IMR-90 (cell line): Measurements from ENCODE around the gene ECHS1. TPM values are rescaled to one million over a fixed set of nuclear protein-coding genes. Genes with fewer than 3 reads are reported as not detected.

Source experiments
- ATAC-seq: fragments of 200-7000 bp; cut with Tn5 transposase; 2 replicates; pipeline ENCODE4 v1.9.1; 2020; ENCODE audit warnings: low read depth, mild to moderate bottlenecking, moderate library complexity
- BruUV-seq: library from RNA; stranded (reverse); fragments of 400-500 nt; replicated peaks from 2 replicates; lab custom pipeline; 2021; lab: Mats Ljungman, UMichigan
- CTCF ChIA-PET: fragments of 300-600 bp; formaldehyde crosslinking; extraction: SDS; loops from one replicate; lab custom pipeline; 2021; ENCODE audit warnings: antibody characterized with exemption; lab: Yijun Ruan, JAX
- POLR2A ChIA-PET: fragments of 300-600 bp; sonication (Branson Sonifier 250); formaldehyde crosslinking; loops from one replicate; lab custom pipeline; 2022; ENCODE audit warnings: antibody characterized with exemption; ENCODE audit not compliant: unreplicated experiment; lab: Charles Lee
- DNase-seq: peaks from one replicate; pipeline ENCODE4 v3.0.0; 2013
- H2AFZ ChIP-seq: replicated peaks from 2 replicates; pipeline ENCODE3; 2013; ENCODE audit warnings: low read length, mild to moderate bottlenecking; ENCODE audit not compliant: poor library complexity
- H2AK5ac ChIP-seq: 2 replicates; pipeline ENCODE4 v1.6.1; 2013; ENCODE audit warnings: low read depth, low read length, inconsistent platforms
- H2AK9ac ChIP-seq: replicated peaks from 2 replicates; pipeline ENCODE3; 2013; ENCODE audit warnings: mild to moderate bottlenecking, low read depth, low read length, moderate library complexity; ENCODE audit not compliant: poor library complexity
- H2BK120ac ChIP-seq: 2 replicates; pipeline ENCODE4 v1.6.1; 2013; ENCODE audit warnings: low read depth, low read length, inconsistent platforms
- H2BK15ac ChIP-seq: 3 replicates; pipeline ENCODE4 v1.6.1; 2013; ENCODE audit warnings: low read depth, low read length, inconsistent platforms
- H2BK20ac ChIP-seq: 2 replicates; pipeline ENCODE4 v1.6.1; 2013; ENCODE audit warnings: low read depth, mild to moderate bottlenecking, inconsistent platforms, low read length, moderate library complexity
- H2BK5ac ChIP-seq: 2 replicates; pipeline ENCODE4 v1.6.1; 2013; ENCODE audit warnings: mild to moderate bottlenecking, low read depth, low read length, inconsistent platforms; ENCODE audit not compliant: poor library complexity, severe bottlenecking
- H3K14ac ChIP-seq: replicated peaks from 2 replicates; pipeline ENCODE4 v1.6.1; 2013; ENCODE audit warnings: low read depth, low read length, inconsistent platforms
- H3K18ac ChIP-seq: 2 replicates; pipeline ENCODE4 v1.6.1; 2013; ENCODE audit warnings: low read depth, low read length, control low read depth
- H3K23ac ChIP-seq: 2 replicates; pipeline ENCODE4 v1.6.1; 2013; ENCODE audit warnings: low read depth, low read length, inconsistent platforms
- H3K27ac ChIP-seq: 2 replicates; pipeline ENCODE4 v1.5.1; 2013; ENCODE audit warnings: mild to moderate bottlenecking, control low read depth, low read length; ENCODE audit not compliant: insufficient read depth
- H3K27me3 ChIP-seq: 2 replicates; pipeline ENCODE4 v1.6.1; 2013; ENCODE audit warnings: low read length; ENCODE audit not compliant: control insufficient read depth, insufficient read depth
- H3K36me3 ChIP-seq: 2 replicates; pipeline ENCODE4 v1.6.1; 2013; ENCODE audit warnings: low read length, mixed read lengths; ENCODE audit not compliant: control insufficient read depth, insufficient read depth
- H3K4ac ChIP-seq: 2 replicates; pipeline ENCODE4 v1.6.1; 2013; ENCODE audit warnings: low read depth, low read length, inconsistent platforms
- H3K4me1 ChIP-seq: 2 replicates; pipeline ENCODE4 v1.6.1; 2013; ENCODE audit warnings: low read length, mixed read lengths; ENCODE audit not compliant: control insufficient read depth, insufficient read depth
- H3K4me2 ChIP-seq: 2 replicates; pipeline ENCODE4 v1.6.1; 2013; ENCODE audit warnings: low read depth, mild to moderate bottlenecking, control low read depth, low read length, moderate library complexity
- H3K4me3 ChIP-seq: 2 replicates; pipeline ENCODE4 v1.5.1; 2013; ENCODE audit warnings: low read depth, mild to moderate bottlenecking, control low read depth, low read length, moderate library complexity; ENCODE audit not compliant: insufficient read depth
- H3K56ac ChIP-seq: 2 replicates; pipeline ENCODE4 v1.6.1; 2013; ENCODE audit warnings: low read length, inconsistent platforms; ENCODE audit not compliant: insufficient read depth; ENCODE audit errors: extremely low read depth
- H3K79me1 ChIP-seq, 2 experiments: 2 replicates each; pipeline ENCODE4 v1.6.1; 2013; ENCODE audit warnings: low read length in 2 of 2, inconsistent platforms in 1 of 2, low read depth in 1 of 2
- H3K9ac ChIP-seq: 2 replicates; pipeline ENCODE4 v1.6.1; 2013; ENCODE audit warnings: low read depth, low read length, control low read depth
- H3K9me1 ChIP-seq: 2 replicates; pipeline ENCODE4 v1.6.1; 2013; ENCODE audit warnings: low read length, inconsistent platforms; ENCODE audit not compliant: insufficient read depth
- H3K9me3 ChIP-seq: 2 replicates; pipeline ENCODE4 v1.6.1; 2013; ENCODE audit warnings: low read length; ENCODE audit not compliant: control insufficient read depth, insufficient read depth
- H4K20me1 ChIP-seq: 2 replicates; pipeline ENCODE4 v1.6.1; 2013; ENCODE audit warnings: low read length, inconsistent platforms; ENCODE audit not compliant: insufficient read depth
- H4K5ac ChIP-seq: 2 replicates; pipeline ENCODE4 v1.6.1; 2013; ENCODE audit warnings: mild to moderate bottlenecking, low read depth, low read length, control low read depth
- H4K8ac ChIP-seq, 2 experiments: 2 replicates each; pipeline ENCODE4 v1.6.1; 2013; ENCODE audit warnings: low read depth in 2 of 2, low read length in 2 of 2, control low read depth in 1 of 2, inconsistent platforms in 1 of 2
- H4K91ac ChIP-seq: 2 replicates; pipeline ENCODE4 v1.6.1; 2013; ENCODE audit warnings: low read depth, low read length, inconsistent platforms; ENCODE audit not compliant: insufficient read depth
- CEBPB ChIP-seq: IDR thresholded peaks from 2 replicates; pipeline ENCODE4 v1.6.1; 2012; ENCODE audit warnings: low read depth, low read length, improper control_type of control experiment
- CHD1 ChIP-seq: IDR thresholded peaks from 2 replicates; pipeline ENCODE4 v1.6.1; 2012; ENCODE audit warnings: low read depth, low read length, improper control_type of control experiment
- RFX5 ChIP-seq: IDR thresholded peaks from 2 replicates; pipeline ENCODE4 v1.8.0; 2012; ENCODE audit warnings: low read depth, mild to moderate bottlenecking, low read length, moderate library complexity
- WGBS, 2 experiments: methylation state at CpG; one replicate each; pipeline versions ENCODE4 v1.1.5 to v1.1.7; 2013; ENCODE audit warnings: missing lambda C conversion rate in 2 of 2; ENCODE audit not compliant: insufficient read length in 1 of 2; ENCODE audit errors: extremely low coverage in 2 of 2; 5-methylcytosine and 5-hydroxymethylcytosine counted together
- dilution Hi-C: fragments of 300-500 bp; cut with HindIII; formaldehyde crosslinking; loops from one replicate; pipeline ENCODE4 v1.14.3; 2018; ENCODE audit warnings: low sequenced_read_pairs; ENCODE audit not compliant: unreplicated experiment
- in situ Hi-C: fragments of 300-500 bp; cut with MboI; formaldehyde crosslinking; loops from 3 replicates; pipeline ENCODE4 v1.14.3; 2019; ENCODE audit warnings: low sequenced_read_pairs, inconsistent platforms, mixed read lengths
- intact Hi-C: fragments of 100-400 bp; cut with micrococcal nuclease; formaldehyde crosslinking; loops from 2 replicates; pipeline ENCODE4 v1.10.0; 2022
- polyA plus RNA-seq, 3 experiments: library from polyadenylated mRNA; depleted of rRNA; stranded (reverse); fragments of >200 nt; gene quantifications; 2 replicates each; pipeline ENCODE4 v1.2.3, GENCODE V29; 2012; ENCODE audit warnings: low replicate concordance in 1 of 3
- total RNA-seq: library from RNA; depleted of rRNA; stranded (reverse); fragments of >200 nt; gene quantifications from 2 replicates; pipeline ENCODE4 v1.2.3, GENCODE V29; 2012

The ECHS1 gene
- total and polyA plus RNA-seq, 2 of the 4 experiments (the other 2 are of a cell fraction): 60.8 to 84.2 TPM

DNA sequence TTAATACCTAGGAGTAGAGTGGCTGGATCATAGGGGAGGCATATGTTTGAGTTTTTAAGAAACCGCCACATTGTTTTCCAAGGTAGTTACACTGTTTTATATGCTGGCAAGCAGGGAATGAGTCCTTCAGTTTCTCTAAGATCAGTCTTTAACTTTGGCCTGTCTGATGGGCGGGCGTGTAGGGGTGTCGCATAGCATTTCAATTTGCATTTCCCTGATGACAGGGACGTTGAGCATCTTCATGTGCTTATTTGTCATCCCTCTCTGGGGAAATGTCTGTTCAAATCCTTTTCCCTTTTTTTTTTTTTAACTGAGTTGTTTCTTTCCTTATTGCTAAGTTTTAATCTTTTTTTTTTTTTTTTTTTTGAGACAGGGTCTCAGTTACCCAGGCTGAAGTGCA lies 30.6 kb upstream of the ECHS1 start:
- Histone ChIP-seq H2BK120ac (no peak overlapping the region), H2BK15ac (no peak overlapping the region), H3K23ac (no peak overlapping the region), H3K79me1 (peaks cover 25 to 48% of the 10 kb centered on the region in 2 experiments), H3K56ac (no peak overlapping the region), H3K4ac (no peak overlapping the region), H2BK20ac (no peak overlapping the region), H3K18ac (no peak overlapping the region), H2BK5ac (no peak overlapping the region), H4K8ac (no peak overlapping the region), H3K9me1 (peaks cover 6% of the 10 kb centered on the region; the same call in 1 of the 2 replicates), H3K14ac (no peak overlapping the region), H2AK5ac (no peak overlapping the region), H4K91ac (no peak overlapping the region), H3K36me3 (peaks cover 51% of the 10 kb centered on the region), H3K9ac (no peak overlapping the region), H3K27me3 (no peaks in the 10 kb centered on the region), H3K4me2 (no peak overlapping the region), H3K4me3 (no peak overlapping the region), H4K20me1 (peaks cover 8% of the 10 kb centered on the region; the same call in 1 of the 2 replicates), H3K4me1 (peaks cover 4% of the 10 kb centered on the region; the same call in 1 of the 2 replicates), H2AK9ac (no peak overlapping the region), H3K27ac (no peak overlapping the region), H2AFZ (no peak overlapping the region), H4K5ac (no peak overlapping the region), H3K9me3 (no peaks in the 10 kb centered on the region)
- CTCF ChIA-PET: no interaction called here
- in situ Hi-C loops (no loop called here), intact Hi-C loops (no loop called here), dilution Hi-C loops (no loop called here)
- no TSS peak for BruUV-seq
- DNase-seq (no peak), ATAC-seq (no peak)
- 84% methylated on average over 3 of the region's 5 CpGs; no CpG with 5 or more reads in 1 of the 2 experiments for WGBS, 2 experiments
- no peak for TF ChIP-seq CHD1
- no peak for TF ChIP-seq RFX5
- TF ChIP-seq CEBPB: no peak
- POLR2A ChIA-PET: no interaction called here
